Neural cell (in vitro differentiated cells): ENCODE measurements around the gene RNF157.

Source experiments
- CTCF ChIP-seq: fragments of 450-650 bp; IDR thresholded peaks from 2 replicates; pipeline ENCODE4 v1.5.1; 2014; ENCODE audit warnings: antibody characterized with exemption, mild to moderate bottlenecking, moderate library complexity; ENCODE audit not compliant: poor library complexity, severe bottlenecking
- EP300 ChIP-seq: fragments of 450-650 bp; conservative IDR thresholded peaks from 2 replicates; pipeline ENCODE4 v1.6.1; 2014; ENCODE audit warnings: antibody characterized with exemption, mild to moderate bottlenecking, moderate library complexity; ENCODE audit not compliant: poor library complexity, severe bottlenecking
- EZH2 ChIP-seq: fragments of 200-600, 300-800 bp; shearing (Covaris generic), sonication (generic); IDR thresholded peaks from 2 replicates; pipeline ENCODE4 v1.6.1; 2014; ENCODE audit warnings: antibody characterized with exemption, low read length, borderline replicate concordance, mild to moderate bottlenecking; ENCODE audit not compliant: insufficient read depth, poor library complexity, severe bottlenecking
- POLR2AphosphoS5 ChIP-seq: IDR thresholded peaks from 2 replicates; pipeline ENCODE4 v1.6.1; 2012
- RAD21 ChIP-seq: fragments of 450-650 bp; conservative IDR thresholded peaks from 2 replicates; pipeline ENCODE4 v1.6.1; 2014; ENCODE audit warnings: antibody characterized with exemption, mild to moderate bottlenecking, moderate library complexity
- REST ChIP-seq: IDR thresholded peaks from 2 replicates; pipeline ENCODE4 v1.6.1; 2012; ENCODE audit warnings: borderline replicate concordance
- TAF1 ChIP-seq: IDR thresholded peaks from 2 replicates; pipeline ENCODE4 v1.6.1; 2012; ENCODE audit warnings: low read depth

GRCh38 chr17:76264755-76265623 lies 24.7 kb upstream of the RNF157 start, which contains the start of gene UBALD2:
- TF ChIP-seq CTCF (peak; percentile 19), POLR2AphosphoS5 (peak; percentile 87), EZH2 (no peak), RAD21 (no peak), EP300 (no peak), REST (peak; percentile 2), TAF1 (no peak)
